ENCODE data around the gene LRRC55. TPM values are rescaled to one million over a fixed set of nuclear protein-coding genes. Genes with fewer than 3 reads are reported as not detected.

Gene LRRC55
- total RNA-seq, 2 donors from 2014 or later = 0.10 to 0.27 TPM

DNA sequence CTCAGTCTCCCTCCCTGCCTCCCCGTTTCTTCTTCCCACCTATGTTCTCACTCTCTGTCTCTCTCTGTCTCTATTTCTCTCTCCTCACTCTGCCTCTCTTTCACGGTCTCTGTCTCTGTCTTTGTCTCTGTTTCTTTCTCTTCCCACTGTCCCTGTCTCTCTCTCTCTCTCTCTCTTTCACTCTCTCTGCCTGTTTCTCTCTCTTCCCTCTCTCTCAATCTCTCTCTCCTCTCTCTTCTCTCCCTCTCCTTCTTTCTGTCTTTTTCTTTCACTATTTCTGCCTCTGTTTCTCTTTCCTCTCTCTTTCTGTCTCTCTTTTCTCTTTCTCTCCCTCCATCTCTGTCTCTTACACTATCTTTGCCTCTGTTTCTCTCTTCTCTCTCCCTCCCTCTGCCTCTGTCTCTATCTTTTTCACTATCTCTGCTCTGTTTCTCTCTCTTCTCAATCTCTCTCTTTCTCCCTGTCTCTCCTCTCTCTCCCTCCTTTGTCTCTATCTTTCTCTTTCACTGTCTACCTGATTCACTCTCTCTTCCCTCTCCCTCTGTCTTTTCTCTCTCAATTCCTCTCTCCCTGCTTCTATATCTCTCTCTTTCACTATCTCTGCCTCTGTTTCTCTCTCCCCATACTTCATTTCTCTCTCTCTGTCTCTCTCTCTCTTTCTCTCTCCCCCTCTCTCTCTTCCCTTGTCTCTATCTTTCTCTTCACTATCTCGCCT lies 49.9 kb downstream of the LRRC55 start:
- DNase-seq = no peak
- Histone ChIP-seq H3K27me3 (no peaks in the 10 kb centered on the region), H3K4me1 (no peaks in the 10 kb centered on the region), H3K4me3 (no peak overlapping the region), H3K9ac (ENCODE audit: low read depth in 2 of 2, low read length in 2 of 2) (no peak overlapping the region), H3K36me3 (no peaks in the 10 kb centered on the region), H3K9me3 (no peaks in the 10 kb centered on the region), H3K27ac (no peak overlapping the region)
- intact Hi-C loops (cut with DNase I) = no loop called here
- TF ChIP-seq, protein P1, sequence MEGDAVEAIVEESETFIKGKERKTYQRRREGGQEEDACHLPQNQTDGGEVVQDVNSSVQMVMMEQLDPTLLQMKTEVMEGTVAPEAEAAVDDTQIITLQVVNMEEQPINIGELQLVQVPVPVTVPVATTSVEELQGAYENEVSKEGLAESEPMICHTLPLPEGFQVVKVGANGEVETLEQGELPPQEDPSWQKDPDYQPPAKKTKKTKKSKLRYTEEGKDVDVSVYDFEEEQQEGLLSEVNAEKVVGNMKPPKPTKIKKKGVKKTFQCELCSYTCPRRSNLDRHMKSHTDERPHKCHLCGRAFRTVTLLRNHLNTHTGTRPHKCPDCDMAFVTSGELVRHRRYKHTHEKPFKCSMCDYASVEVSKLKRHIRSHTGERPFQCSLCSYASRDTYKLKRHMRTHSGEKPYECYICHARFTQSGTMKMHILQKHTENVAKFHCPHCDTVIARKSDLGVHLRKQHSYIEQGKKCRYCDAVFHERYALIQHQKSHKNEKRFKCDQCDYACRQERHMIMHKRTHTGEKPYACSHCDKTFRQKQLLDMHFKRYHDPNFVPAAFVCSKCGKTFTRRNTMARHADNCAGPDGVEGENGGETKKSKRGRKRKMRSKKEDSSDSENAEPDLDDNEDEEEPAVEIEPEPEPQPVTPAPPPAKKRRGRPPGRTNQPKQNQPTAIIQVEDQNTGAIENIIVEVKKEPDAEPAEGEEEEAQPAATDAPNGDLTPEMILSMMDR (IDR thresholded peaks at IDR 0.05) = no peak

DNA sequence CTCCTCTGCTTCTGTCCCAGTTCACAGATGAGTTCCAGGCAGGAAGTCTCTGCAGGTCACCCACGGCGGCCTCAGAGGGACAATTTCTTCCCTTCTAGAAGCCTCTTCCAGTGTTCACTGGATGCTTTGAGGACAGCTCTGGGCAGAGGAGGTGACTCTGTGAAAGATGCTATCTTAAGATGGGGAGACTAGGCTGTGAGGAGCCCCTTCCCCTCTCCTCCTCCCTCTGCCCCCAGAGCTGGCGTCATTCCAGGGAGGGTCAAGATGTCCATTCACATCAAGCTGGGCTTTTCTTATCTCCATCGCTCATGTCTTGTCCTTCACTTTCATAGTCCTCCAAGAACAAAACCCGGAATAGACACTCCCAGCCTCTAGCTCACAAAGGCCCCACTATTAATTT lies 51.9 kb downstream of the LRRC55 start:
- TF ChIP-seq, protein P1 (IDR thresholded peaks at IDR 0.05) = no peak
- Histone ChIP-seq H3K4me3 (no peak overlapping the region), H3K4me1 (no peaks in the 10 kb centered on the region), H3K9me3 (no peaks in the 10 kb centered on the region), H3K27me3 (no peaks in the 10 kb centered on the region), H3K27ac (no peak overlapping the region), H3K36me3 (no peaks in the 10 kb centered on the region), H3K9ac (ENCODE audit: low read depth in 2 of 2, low read length in 2 of 2) (no peak overlapping the region)
- no peak for DNase-seq
- intact Hi-C loops (cut with DNase I) = no loop called here

DNA sequence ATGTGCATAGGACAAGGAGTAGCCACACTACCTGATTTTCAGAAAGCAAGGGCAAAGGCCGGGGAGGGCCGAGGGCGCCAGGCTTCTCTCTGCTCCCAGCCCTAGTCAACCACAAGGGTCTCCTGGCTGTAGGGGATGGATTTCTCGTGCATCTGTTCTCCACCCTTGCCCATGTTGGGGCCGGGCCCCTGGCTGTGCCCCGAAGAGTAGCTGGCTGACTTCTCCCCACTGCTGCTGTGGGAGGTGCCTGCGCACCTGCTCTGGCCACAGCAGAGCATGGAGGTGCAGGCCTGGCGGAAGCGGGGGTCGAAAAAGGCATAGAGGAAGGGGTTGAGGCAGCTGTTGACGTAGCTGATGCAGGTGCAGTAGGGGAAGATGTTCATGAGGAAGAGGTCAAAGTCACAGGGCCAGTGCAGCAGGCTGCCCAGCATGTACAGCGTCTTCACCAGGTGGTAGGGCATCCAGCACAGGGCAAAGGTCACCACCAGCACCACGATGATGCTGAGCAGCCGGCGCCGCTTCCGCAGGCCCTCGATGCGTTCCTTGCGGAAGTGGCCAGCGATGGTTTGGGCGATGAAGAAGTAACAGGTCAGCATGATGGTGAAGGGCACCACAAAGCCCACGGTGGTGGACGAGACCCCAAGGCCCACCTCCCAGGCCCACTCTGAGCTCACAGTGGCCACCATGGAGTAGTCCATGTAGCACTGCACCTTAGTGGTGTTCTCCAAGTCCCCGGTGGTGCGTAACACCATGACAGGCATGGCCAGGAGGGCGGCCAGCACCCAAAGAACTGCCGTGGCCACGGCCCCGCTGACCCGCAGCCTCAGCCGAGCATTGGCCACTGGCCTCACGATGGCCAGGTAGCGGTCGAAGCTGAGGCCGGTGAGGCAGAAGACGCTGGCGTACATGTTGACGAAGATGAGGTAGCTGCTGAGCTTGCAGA lies 54.3 kb downstream of the LRRC55 start:
- TF ChIP-seq, protein P1 (IDR thresholded peaks at IDR 0.05) = no peak
- Histone ChIP-seq H3K36me3 (no peaks in the 10 kb centered on the region), H3K4me1 (no peaks in the 10 kb centered on the region), H3K27ac (no peak overlapping the region), H3K27me3 (no peaks in the 10 kb centered on the region), H3K4me3 (no peak overlapping the region), H3K9ac (ENCODE audit: low read depth in 2 of 2, low read length in 2 of 2) (no peak overlapping the region), H3K9me3 (no peaks in the 10 kb centered on the region)
- no peak for DNase-seq
- intact Hi-C loops (cut with DNase I) = no loop called here

DNA sequence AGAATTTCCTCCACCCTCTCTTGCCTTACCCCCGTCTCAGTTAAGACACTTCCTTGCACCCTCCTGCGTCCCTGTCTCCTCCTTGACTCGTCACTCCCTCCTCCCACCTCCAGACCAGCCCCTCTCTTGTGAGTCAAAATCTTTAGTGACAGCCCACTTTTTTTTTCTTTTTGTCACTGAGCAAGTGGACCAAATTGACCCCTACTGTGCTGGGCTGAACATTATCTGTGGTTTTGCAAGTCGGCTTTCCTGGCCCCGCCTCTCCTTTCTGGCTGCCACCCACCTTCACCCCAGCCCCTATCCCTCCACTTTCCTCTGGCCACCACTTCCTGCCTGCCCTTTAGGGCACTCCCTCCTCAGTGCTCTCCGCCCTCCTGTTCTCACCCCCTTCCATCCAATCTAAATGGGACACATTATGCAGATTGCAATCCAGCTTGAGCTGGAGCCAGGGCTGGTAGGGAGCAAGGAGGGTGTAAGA lies 55.5 kb downstream of the LRRC55 start, which contains the start of gene APLNR:
Gene APLNR (minus strand): TSS at position 47 of the 478 bp plus-strand sequence. CDS start 246 bp downstream, outside the sequence.
- DNase-seq = no peak
- H3K4me3 ChIP-seq = no peak within 1 kb of the TSS
- H3K4me1 ChIP-seq = no peaks in the 10 kb centered on the region
- no peaks in the 10 kb centered on the region for H3K9me3 ChIP-seq
- no peak within 1 kb of the TSS for H3K27ac ChIP-seq
- H3K27me3 ChIP-seq = no peaks in the 10 kb centered on the region
- TF ChIP-seq, protein P1 (IDR thresholded peaks at IDR 0.05) = no peak
- intact Hi-C loops (cut with DNase I) = no loop called here
- no peak within 1 kb of the TSS for H3K9ac ChIP-seq (ENCODE audit: low read depth in 2 of 2, low read length in 2 of 2)
- H3K36me3 ChIP-seq = no peaks in the 10 kb centered on the region

DNA sequence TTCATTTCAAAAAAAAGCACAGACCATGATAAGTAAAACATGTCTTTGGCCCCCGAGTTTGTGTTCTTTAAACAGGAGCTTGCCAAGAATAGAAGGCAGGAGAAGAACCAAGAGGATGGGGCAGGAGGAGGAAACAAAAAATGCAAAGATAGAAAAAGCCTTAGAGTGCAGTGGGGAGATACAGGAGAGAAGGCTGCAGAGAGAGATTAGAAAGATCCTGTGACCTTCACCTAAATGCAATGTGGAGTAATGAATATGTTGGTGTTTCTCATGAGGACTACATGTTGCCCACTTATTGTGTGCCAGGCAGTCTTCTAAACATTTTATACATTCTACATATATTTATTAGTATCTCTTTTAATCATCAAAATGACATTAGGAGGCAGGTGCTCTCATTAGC lies 57.6 kb downstream of the LRRC55 start:
- Histone ChIP-seq H3K9me3 (no peaks in the 10 kb centered on the region), H3K27ac (no peak overlapping the region), H3K36me3 (no peaks in the 10 kb centered on the region), H3K27me3 (no peaks in the 10 kb centered on the region), H3K9ac (ENCODE audit: low read depth in 2 of 2, low read length in 2 of 2) (no peak overlapping the region), H3K4me1 (no peaks in the 10 kb centered on the region), H3K4me3 (no peak overlapping the region)
- TF ChIP-seq, protein P1 (IDR thresholded peaks at IDR 0.05) = no peak
- DNase-seq = no peak
- intact Hi-C loops (cut with DNase I) = no loop called here
